WTC11 (cell line): ENCODE results near the gene DTNBP1. TPM values are rescaled to one million over a fixed set of nuclear protein-coding genes. Genes with fewer than 3 reads are reported as not detected.
A peak's percentile ranks its signal among the peaks of the same experiment; 100 is the strongest.

Experiments used
- ATAC-seq: fragments of 200-7000 bp; cut with Tn5 transposase; 2 replicates; pipeline ENCODE4 v1.10.0; 2021; ENCODE audit warnings: mild to moderate bottlenecking, moderate library complexity
- CTCF ChIA-PET: fragments of 300-600 bp; sonication (Branson Sonifier 250); formaldehyde crosslinking; loops from one replicate; lab custom pipeline; 2021; ENCODE audit warnings: antibody characterized with exemption; lab: Charles Lee
- POLR2A ChIA-PET: fragments of 350-600 bp; sonication (Branson Sonifier 250); formaldehyde crosslinking; loops from one replicate; lab custom pipeline; 2021; ENCODE audit warnings: antibody characterized with exemption; lab: Charles Lee
- DNase-seq: peaks from one replicate; pipeline ENCODE4 v3.0.0; 2021; ENCODE audit warnings: low spot score
- H3K27ac Mint-ChIP-seq: 2 replicates; pipeline ENCODE4 v1.8.0; 2021; ENCODE audit warnings: mixed read lengths
- H3K27me3 Mint-ChIP-seq: 2 replicates; pipeline ENCODE4 v1.8.0; 2021; ENCODE audit warnings: low read depth, mild to moderate bottlenecking, moderate library complexity, mixed read lengths
- H3K36me3 Mint-ChIP-seq: 2 replicates; pipeline ENCODE4 v1.8.0; 2021; ENCODE audit warnings: mixed read lengths
- H3K4me1 Mint-ChIP-seq: 2 replicates; pipeline ENCODE4 v1.8.0; 2022; ENCODE audit warnings: mixed read lengths
- H3K4me3 Mint-ChIP-seq: 2 replicates; pipeline ENCODE4 v1.8.0; 2021; ENCODE audit warnings: mild to moderate bottlenecking, moderate library complexity, mixed read lengths
- H3K9me3 Mint-ChIP-seq: 2 replicates; pipeline ENCODE4 v1.8.0; 2021; ENCODE audit warnings: mixed read lengths
- ATF1 ChIP-seq: sonication (generic); formaldehyde crosslinking; IDR thresholded peaks from 2 replicates; pipeline ENCODE4 v1.8.1; 2023; ENCODE audit warnings: mild to moderate bottlenecking, moderate library complexity, missing genetic modification reagents
- CDX4 ChIP-seq: fragments of 250-450 bp; sonication (Bioruptor Pico); IDR thresholded peaks from 2 replicates; pipeline ENCODE4 v1.9.0; 2021; ENCODE audit warnings: moderate library complexity, mild to moderate bottlenecking, inconsistent platforms, borderline replicate concordance
- ETV6 ChIP-seq: sonication (generic); formaldehyde crosslinking; IDR thresholded peaks from 2 replicates; pipeline ENCODE4 v1.8.1; 2022; ENCODE audit warnings: mild to moderate bottlenecking, missing genetic modification reagents
- FOXP4 ChIP-seq: sonication (generic); formaldehyde crosslinking; IDR thresholded peaks from 2 replicates; pipeline ENCODE4 v1.8.0; 2022; ENCODE audit warnings: mild to moderate bottlenecking, missing genetic modification reagents
- GRHL2 ChIP-seq: fragments of 250-450 bp; sonication (Bioruptor Pico); IDR thresholded peaks from 2 replicates; pipeline ENCODE4 v1.8.0; 2022; ENCODE audit warnings: mild to moderate bottlenecking, moderate library complexity; ENCODE audit not compliant: insufficient replicate concordance, severe bottlenecking
- GTF2I ChIP-seq: fragments of 250-450 bp; sonication (Bioruptor Pico); conservative IDR thresholded peaks from 2 replicates; pipeline ENCODE4 v1.4.0; 2021; ENCODE audit warnings: mild to moderate bottlenecking
- JAZF1 ChIP-seq: fragments of 250-450 bp; sonication (Bioruptor Pico); IDR thresholded peaks from 2 replicates; pipeline ENCODE4 v1.9.0; 2021; ENCODE audit warnings: moderate library complexity, mild to moderate bottlenecking, inconsistent platforms
- NFYB ChIP-seq: sonication (generic); formaldehyde crosslinking; conservative IDR thresholded peaks from 2 replicates; pipeline ENCODE4 v1.8.0; 2022; ENCODE audit warnings: low read depth, missing genetic modification reagents
- NR2C2 ChIP-seq: sonication (generic); formaldehyde crosslinking; IDR thresholded peaks from 2 replicates; pipeline ENCODE4 v1.8.0; 2022; ENCODE audit warnings: mild to moderate bottlenecking, missing genetic modification reagents
- NR3C1 ChIP-seq: sonication (generic); formaldehyde crosslinking; conservative IDR thresholded peaks from 2 replicates; pipeline ENCODE4 v1.8.1; 2023; ENCODE audit warnings: low read depth, mild to moderate bottlenecking, missing genetic modification reagents
- OVOL2 ChIP-seq: fragments of 250-450 bp; sonication (Bioruptor Pico); IDR thresholded peaks from 2 replicates; pipeline ENCODE4 v1.9.0; 2021; ENCODE audit warnings: mild to moderate bottlenecking, borderline replicate concordance
- SP1 ChIP-seq: sonication (generic); formaldehyde crosslinking; conservative IDR thresholded peaks from 2 replicates; pipeline ENCODE4 v1.8.1; 2022; ENCODE audit warnings: missing genetic modification reagents
- TEAD1 ChIP-seq: sonication (generic); formaldehyde crosslinking; IDR thresholded peaks from 2 replicates; pipeline ENCODE4 v1.8.0; 2022; ENCODE audit warnings: mild to moderate bottlenecking, missing genetic modification reagents
- ZNF219 ChIP-seq: sonication (generic); formaldehyde crosslinking; IDR thresholded peaks from 2 replicates; pipeline ENCODE4 v1.8.0; 2023; ENCODE audit warnings: missing genetic modification reagents, mild to moderate bottlenecking, borderline replicate concordance
- ZNF512 ChIP-seq: sonication (generic); formaldehyde crosslinking; IDR thresholded peaks from 2 replicates; pipeline ENCODE4 v1.8.1; 2022; ENCODE audit warnings: missing genetic modification reagents, borderline replicate concordance
- ZNF671 ChIP-seq: fragments of 250-450 bp; sonication (Bioruptor Pico); IDR thresholded peaks from 2 replicates; pipeline ENCODE4 v1.8.0; 2021; ENCODE audit warnings: mild to moderate bottlenecking
- total RNA-seq: library from RNA; stranded (reverse); gene quantifications from 3 replicates; pipeline ENCODE4 v1.2.3, GENCODE V29; 2021
- TF ChIP-seq, protein P1 (sequence below): sonication (generic); formaldehyde crosslinking; IDR thresholded peaks from 2 replicates; pipeline ENCODE4 v1.8.1; 2023; ENCODE audit warnings: mild to moderate bottlenecking, moderate library complexity, missing genetic modification reagents
- TF ChIP-seq, protein P2 (sequence below): sonication (generic); formaldehyde crosslinking; IDR thresholded peaks from 2 replicates; pipeline ENCODE4 v1.8.1; 2023; ENCODE audit warnings: mild to moderate bottlenecking, missing genetic modification reagents, moderate library complexity
- TF ChIP-seq, protein P3 (sequence below): fragments of 200-600 bp; IDR thresholded peaks from 2 replicates; pipeline ENCODE4 v1.8.0; 2022; ENCODE audit warnings: antibody characterized with exemption
- TF ChIP-seq, protein P4 (sequence below): sonication (generic); formaldehyde crosslinking; conservative IDR thresholded peaks from 2 replicates; pipeline ENCODE4 v1.8.1; 2023; ENCODE audit warnings: mild to moderate bottlenecking, low read depth, missing genetic modification reagents, moderate library complexity

Gene DTNBP1
- total RNA-seq, 1 experiment from 2014 or later, result 15.1 TPM

- no peak for TF ChIP-seq ATF1
- TF ChIP-seq, all 79 proteins: peak for 0
These were observed 35.6 kb upstream of the DTNBP1 start (continued) for GRCh38 chr6:15698471-15698870.

DNA sequence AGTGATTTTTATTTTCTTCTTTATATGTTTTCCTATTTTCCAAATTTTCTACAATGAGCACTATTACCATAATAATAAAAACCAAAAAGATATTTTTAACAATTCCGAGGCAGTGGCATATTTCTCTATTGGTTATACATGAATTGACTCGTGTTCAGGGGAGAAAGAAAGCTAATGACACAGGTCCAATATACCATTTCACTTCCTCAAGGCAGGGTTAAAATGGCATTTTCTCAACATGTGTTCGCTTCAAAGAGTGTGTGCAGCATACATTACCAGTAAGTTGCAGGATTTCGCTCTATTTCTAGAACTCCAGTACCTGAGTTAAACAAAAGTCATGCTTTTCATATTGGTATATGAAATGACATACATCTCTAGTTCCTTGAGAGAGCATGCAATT lies 35.1 kb upstream of the DTNBP1 start:
- CTCF ChIA-PET, result no interaction called here
- Mint-ChIP-seq H3K4me1 (no peaks in the 10 kb centered on the region), H3K27ac (no peak overlapping the region), H3K9me3 (no peaks in the 10 kb centered on the region), H3K4me3 (no peak overlapping the region), H3K36me3 (no peaks in the 10 kb centered on the region), H3K27me3 (no peaks in the 10 kb centered on the region; the same call in none of the 2 replicates)
- no peak for TF ChIP-seq ZNF512 (CRISPR knock-in tag)
- TF ChIP-seq FOXP4 (CRISPR knock-in tag), result no peak
- no peak for TF ChIP-seq CDX4 (CRISPR knock-in tag)
- TF ChIP-seq GTF2I, result no peak
- no peak for TF ChIP-seq NR2C2 (CRISPR knock-in tag)
- no peak for TF ChIP-seq NR3C1
- TF ChIP-seq ZNF671, result no peak
- POLR2A ChIA-PET, result no interaction called here
- ATAC-seq, result no peak
- no peak for DNase-seq

- no peak overlapping the region for H3K27ac Mint-ChIP-seq
- TF ChIP-seq SP1 (CRISPR knock-in tag) (no peak), NFYB (no peak), ZNF219 (CRISPR knock-in tag) (no peak), GRHL2 (CRISPR knock-in tag) (no peak), CDX4 (CRISPR knock-in tag) (no peak), OVOL2 (CRISPR knock-in tag) (no peak), JAZF1 (CRISPR knock-in tag) (no peak), TEAD1 (CRISPR knock-in tag) (peak; percentile 50; the same call in 1 of the 2 replicates), ETV6 (0 out of 2 replicates have a peak, but pooled peaks have one; percentile 32)
- TF ChIP-seq, protein P1, sequence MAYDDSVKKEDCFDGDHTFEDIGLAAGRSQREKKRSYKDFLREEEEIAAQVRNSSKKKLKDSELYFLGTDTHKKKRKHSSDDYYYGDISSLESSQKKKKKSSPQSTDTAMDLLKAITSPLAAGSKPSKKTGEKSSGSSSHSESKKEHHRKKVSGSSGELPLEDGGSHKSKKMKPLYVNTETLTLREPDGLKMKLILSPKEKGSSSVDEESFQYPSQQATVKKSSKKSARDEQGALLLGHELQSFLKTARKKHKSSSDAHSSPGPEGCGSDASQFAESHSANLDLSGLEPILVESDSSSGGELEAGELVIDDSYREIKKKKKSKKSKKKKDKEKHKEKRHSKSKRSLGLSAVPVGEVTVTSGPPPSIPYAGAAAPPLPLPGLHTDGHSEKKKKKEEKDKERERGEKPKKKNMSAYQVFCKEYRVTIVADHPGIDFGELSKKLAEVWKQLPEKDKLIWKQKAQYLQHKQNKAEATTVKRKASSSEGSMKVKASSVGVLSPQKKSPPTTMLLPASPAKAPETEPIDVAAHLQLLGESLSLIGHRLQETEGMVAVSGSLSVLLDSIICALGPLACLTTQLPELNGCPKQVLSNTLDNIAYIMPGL, result no peak
- TF ChIP-seq, protein P2, sequence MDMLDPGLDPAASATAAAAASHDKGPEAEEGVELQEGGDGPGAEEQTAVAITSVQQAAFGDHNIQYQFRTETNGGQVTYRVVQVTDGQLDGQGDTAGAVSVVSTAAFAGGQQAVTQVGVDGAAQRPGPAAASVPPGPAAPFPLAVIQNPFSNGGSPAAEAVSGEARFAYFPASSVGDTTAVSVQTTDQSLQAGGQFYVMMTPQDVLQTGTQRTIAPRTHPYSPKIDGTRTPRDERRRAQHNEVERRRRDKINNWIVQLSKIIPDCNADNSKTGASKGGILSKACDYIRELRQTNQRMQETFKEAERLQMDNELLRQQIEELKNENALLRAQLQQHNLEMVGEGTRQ (CRISPR knock-in tag), result no peak
- TF ChIP-seq, protein P3, sequence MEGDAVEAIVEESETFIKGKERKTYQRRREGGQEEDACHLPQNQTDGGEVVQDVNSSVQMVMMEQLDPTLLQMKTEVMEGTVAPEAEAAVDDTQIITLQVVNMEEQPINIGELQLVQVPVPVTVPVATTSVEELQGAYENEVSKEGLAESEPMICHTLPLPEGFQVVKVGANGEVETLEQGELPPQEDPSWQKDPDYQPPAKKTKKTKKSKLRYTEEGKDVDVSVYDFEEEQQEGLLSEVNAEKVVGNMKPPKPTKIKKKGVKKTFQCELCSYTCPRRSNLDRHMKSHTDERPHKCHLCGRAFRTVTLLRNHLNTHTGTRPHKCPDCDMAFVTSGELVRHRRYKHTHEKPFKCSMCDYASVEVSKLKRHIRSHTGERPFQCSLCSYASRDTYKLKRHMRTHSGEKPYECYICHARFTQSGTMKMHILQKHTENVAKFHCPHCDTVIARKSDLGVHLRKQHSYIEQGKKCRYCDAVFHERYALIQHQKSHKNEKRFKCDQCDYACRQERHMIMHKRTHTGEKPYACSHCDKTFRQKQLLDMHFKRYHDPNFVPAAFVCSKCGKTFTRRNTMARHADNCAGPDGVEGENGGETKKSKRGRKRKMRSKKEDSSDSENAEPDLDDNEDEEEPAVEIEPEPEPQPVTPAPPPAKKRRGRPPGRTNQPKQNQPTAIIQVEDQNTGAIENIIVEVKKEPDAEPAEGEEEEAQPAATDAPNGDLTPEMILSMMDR, result peak; percentile 97
- TF ChIP-seq, protein P4, sequence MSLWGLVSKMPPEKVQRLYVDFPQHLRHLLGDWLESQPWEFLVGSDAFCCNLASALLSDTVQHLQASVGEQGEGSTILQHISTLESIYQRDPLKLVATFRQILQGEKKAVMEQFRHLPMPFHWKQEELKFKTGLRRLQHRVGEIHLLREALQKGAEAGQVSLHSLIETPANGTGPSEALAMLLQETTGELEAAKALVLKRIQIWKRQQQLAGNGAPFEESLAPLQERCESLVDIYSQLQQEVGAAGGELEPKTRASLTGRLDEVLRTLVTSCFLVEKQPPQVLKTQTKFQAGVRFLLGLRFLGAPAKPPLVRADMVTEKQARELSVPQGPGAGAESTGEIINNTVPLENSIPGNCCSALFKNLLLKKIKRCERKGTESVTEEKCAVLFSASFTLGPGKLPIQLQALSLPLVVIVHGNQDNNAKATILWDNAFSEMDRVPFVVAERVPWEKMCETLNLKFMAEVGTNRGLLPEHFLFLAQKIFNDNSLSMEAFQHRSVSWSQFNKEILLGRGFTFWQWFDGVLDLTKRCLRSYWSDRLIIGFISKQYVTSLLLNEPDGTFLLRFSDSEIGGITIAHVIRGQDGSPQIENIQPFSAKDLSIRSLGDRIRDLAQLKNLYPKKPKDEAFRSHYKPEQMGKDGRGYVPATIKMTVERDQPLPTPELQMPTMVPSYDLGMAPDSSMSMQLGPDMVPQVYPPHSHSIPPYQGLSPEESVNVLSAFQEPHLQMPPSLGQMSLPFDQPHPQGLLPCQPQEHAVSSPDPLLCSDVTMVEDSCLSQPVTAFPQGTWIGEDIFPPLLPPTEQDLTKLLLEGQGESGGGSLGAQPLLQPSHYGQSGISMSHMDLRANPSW (CRISPR knock-in tag), result no peak
These were observed 28.5 kb upstream of the DTNBP1 start for GRCh38 chr6:15691250-15691869.

More at GRCh38 chr6:15691250-15691869, 28.5 kb upstream of the DTNBP1 start:
- Mint-ChIP-seq H3K4me3 (no peak overlapping the region), H3K4me1 (peaks cover 16% of the 10 kb centered on the region), H3K36me3 (no peaks in the 10 kb centered on the region), H3K27me3 (peaks cover 9% of the 10 kb centered on the region), H3K9me3 (no peaks in the 10 kb centered on the region)
- DNase-seq (peak; percentile 83), ATAC-seq (peak; percentile 100)
- CTCF ChIA-PET, result interaction anchor here (0.6 to 2.6 kb wide), 55 partner anchors 10 to 595 kb away, joined by 3 to 59 read pairs (median 4); partner anchors contain the start of gene MYLIP
- POLR2A ChIA-PET, result interaction anchor here (1.0 to 1.2 kb wide), 3 partner anchors 10 to 492 kb away, joined by 3 to 5 read pairs (median 5); partner anchors contain the start of gene MYLIP
